Tibial artery (tissue), 4 donors: Measurements from ENCODE around the gene TWF1.

ENCODE experiments used
- DNase-seq, 2 donors: peaks; one replicate each; pipeline ENCODE4 v3.0.0-alpha.2; 2019
- H3K27ac ChIP-seq, 2 donors: fragments of 200-600 bp; sonication (generic) in 1 of 2; 1 replicate in 1 of 2; 2 replicates in 1 of 2; pipeline ENCODE4 v1.5.1; 2018 to 2019; ENCODE audit warnings: mild to moderate bottlenecking in 1 of 2
- H3K27me3 ChIP-seq, 2 donors: fragments of 200-600 bp; sonication (generic) in 1 of 2; one replicate each; pipeline versions ENCODE4 v1.5.1 to v1.6.0; 2016 to 2019
- H3K36me3 ChIP-seq, 3 donors: fragments of 200-600 bp; sonication (generic) in 2 of 3; one replicate each; pipeline ENCODE4 v1.5.1; 2016 to 2019; ENCODE audit warnings: mild to moderate bottlenecking in 2 of 3
- H3K4me1 ChIP-seq, 4 donors: fragments of 200-600 bp; sonication (generic) in 2 of 4; 1 replicate in 3 of 4; 2 replicates in 1 of 4; pipeline ENCODE4 v1.5.1; 2016 to 2019
- H3K4me3 ChIP-seq, 2 donors: fragments of 200-600 bp; sonication (generic) in 1 of 2; 1 replicate in 1 of 2; 2 replicates in 1 of 2; pipeline ENCODE4 v1.5.1; 2018 to 2019; ENCODE audit warnings: mild to moderate bottlenecking in 2 of 2
- H3K9me3 ChIP-seq, 3 donors: fragments of 200-600 bp; sonication (generic) in 1 of 3; one replicate each; pipeline ENCODE4 v1.5.1; 2016 to 2019
- intact Hi-C: fragments of 100-400 bp; cut with DNase I; formaldehyde crosslinking; loops from one replicate; pipeline ENCODE4 v1.15.0; 2023; ENCODE audit warnings: low total_unique reads
- TF ChIP-seq, protein P1 (sequence below), 2 experiments: fragments of 200-600 bp in 1 of 2; fragments of 450-650 bp in 1 of 2; IDR thresholded peaks; one replicate each; pipeline ENCODE4 v1.5.1; 2017 to 2019; ENCODE audit warnings: antibody characterized with exemption in 2 of 2, mild to moderate bottlenecking in 1 of 2, moderate library complexity in 1 of 2

The TWF1 gene

DNA sequence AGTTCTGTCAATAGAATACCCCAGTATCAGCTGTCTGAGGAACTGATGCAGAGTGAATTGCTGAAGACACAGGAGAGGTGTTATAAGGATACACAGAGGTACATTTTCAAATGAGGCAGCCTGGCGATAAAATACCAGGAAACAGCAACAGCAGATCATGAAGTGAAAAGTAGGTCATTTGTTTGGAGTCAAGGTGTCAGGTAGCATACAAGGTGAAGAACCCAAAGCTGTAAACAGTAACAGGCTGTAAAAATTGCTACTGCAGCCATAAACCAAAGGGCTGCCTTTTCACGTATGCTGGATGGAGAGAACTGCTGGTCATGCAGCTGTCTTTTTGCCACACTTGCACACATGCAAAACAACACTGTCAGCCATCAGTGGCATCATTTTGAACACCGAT lies 9.3 kb upstream of the TWF1 start:
- no peaks in the 10 kb centered on the region for H3K9me3 ChIP-seq
- DNase-seq = no peak
- TF ChIP-seq, protein P1, sequence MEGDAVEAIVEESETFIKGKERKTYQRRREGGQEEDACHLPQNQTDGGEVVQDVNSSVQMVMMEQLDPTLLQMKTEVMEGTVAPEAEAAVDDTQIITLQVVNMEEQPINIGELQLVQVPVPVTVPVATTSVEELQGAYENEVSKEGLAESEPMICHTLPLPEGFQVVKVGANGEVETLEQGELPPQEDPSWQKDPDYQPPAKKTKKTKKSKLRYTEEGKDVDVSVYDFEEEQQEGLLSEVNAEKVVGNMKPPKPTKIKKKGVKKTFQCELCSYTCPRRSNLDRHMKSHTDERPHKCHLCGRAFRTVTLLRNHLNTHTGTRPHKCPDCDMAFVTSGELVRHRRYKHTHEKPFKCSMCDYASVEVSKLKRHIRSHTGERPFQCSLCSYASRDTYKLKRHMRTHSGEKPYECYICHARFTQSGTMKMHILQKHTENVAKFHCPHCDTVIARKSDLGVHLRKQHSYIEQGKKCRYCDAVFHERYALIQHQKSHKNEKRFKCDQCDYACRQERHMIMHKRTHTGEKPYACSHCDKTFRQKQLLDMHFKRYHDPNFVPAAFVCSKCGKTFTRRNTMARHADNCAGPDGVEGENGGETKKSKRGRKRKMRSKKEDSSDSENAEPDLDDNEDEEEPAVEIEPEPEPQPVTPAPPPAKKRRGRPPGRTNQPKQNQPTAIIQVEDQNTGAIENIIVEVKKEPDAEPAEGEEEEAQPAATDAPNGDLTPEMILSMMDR (IDR thresholded peaks at IDR 0.05) = no peak
- H3K4me1 ChIP-seq = no peaks in the 10 kb centered on the region
- H3K4me3 ChIP-seq = no peak overlapping the region
- H3K27ac ChIP-seq = no peak overlapping the region
- peaks cover 0 to 3% of the 10 kb centered on the region in 2 donors for H3K27me3 ChIP-seq
- intact Hi-C loops = no loop called here
- H3K36me3 ChIP-seq = no peaks in the 10 kb centered on the region

DNA sequence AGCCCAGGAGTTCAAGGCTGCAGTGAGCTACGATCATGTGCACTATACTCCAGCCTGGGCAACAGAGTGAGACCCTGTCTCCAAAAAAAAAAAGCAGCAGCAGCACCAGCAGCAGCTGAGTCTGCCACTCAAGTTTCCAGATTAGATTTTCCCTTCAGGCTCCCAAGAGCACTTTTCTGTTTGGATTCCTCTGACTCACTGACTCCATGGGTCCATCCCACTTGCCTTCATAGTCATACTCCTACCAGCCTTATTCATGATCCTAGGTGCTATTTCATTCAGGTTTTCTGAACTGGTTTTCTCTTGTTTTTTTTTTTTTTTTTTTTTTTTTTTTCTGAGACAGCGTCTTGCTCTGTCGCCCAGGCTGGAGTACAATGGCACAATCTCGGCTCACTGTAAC lies 6.8 kb upstream of the TWF1 start:
- Histone ChIP-seq H3K4me1 (no peaks in the 10 kb centered on the region), H3K27ac (no peak overlapping the region), H3K36me3 (no peaks in the 10 kb centered on the region), H3K9me3 (no peaks in the 10 kb centered on the region), H3K4me3 (no peak overlapping the region), H3K27me3 (peaks cover 0 to 3% of the 10 kb centered on the region in 2 donors)
- intact Hi-C loops = no loop called here
- DNase-seq = no peak
- TF ChIP-seq, protein P1 (IDR thresholded peaks at IDR 0.05) = no peak

DNA sequence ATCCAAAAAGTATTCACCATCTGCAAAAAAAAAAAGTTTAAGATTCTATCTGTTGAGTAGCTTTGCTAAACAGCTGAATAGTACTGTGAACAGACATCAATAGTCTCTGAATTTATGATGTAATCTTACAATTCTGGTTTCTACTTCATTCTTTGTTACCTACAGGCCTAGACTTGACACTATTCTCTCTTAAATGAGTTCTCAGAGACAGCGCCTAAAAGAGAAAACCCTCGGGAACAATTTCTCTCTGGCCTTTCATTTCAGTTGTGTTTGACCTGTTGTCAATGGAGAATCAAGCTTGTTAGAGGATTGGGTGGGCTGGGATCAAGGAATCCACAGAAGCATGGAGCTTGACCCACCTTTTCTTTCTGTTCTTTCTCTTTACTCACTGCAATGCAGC lies 5.9 kb upstream of the TWF1 start:
- H3K4me3 ChIP-seq = no peak overlapping the region
- H3K4me1 ChIP-seq = peaks cover 0 to under 1% (median 0%) of the 10 kb centered on the region in 4 donors
- DNase-seq = no peak
- intact Hi-C loops = no loop called here
- no peak overlapping the region for H3K27ac ChIP-seq
- TF ChIP-seq, protein P1 (IDR thresholded peaks at IDR 0.05) = no peak
- H3K9me3 ChIP-seq = no peaks in the 10 kb centered on the region
- no peaks in the 10 kb centered on the region for H3K36me3 ChIP-seq
- H3K27me3 ChIP-seq = peaks cover 0 to 3% of the 10 kb centered on the region in 2 donors

DNA sequence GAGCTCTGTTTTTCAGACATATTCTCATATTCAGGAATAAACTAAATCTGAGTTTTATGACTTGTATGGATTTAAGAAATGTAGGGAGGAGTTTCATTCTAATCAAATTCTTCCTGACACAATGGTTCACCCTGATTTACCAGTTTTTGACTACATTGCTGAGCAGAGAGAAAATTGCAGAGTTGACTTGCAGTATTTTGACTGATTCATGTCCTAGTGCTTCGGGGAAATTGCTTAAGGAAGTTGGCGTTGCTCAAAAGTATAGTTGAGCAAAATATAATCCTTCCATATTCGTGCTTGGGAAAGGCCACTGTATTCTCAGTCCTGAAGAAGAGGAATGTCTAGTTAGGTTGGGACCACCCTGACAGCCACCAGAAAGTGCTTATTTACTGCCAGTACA lies 1.3 kb upstream of the TWF1 start:
- Histone ChIP-seq H3K4me3 (no peak overlapping the region), H3K4me1 (peaks cover 0 to 32% (median 11%) of the 10 kb centered on the region in 4 donors), H3K27me3 (no peaks in the 10 kb centered on the region), H3K27ac (peak overlapping the region in 1 of 2 donors; percentile 89), H3K36me3 (peaks cover 0 to 4% (median 0%) of the 10 kb centered on the region in 3 donors), H3K9me3 (no peaks in the 10 kb centered on the region)
- DNase-seq = no peak
- intact Hi-C loops = loop anchor here (2.0 to 10.0 kb wide), 2 partner anchors 27 to 53 kb away; partner anchors contain the start of genes IRAK4 and PUS7L
- TF ChIP-seq, protein P1 (IDR thresholded peaks at IDR 0.05) = no peak

DNA sequence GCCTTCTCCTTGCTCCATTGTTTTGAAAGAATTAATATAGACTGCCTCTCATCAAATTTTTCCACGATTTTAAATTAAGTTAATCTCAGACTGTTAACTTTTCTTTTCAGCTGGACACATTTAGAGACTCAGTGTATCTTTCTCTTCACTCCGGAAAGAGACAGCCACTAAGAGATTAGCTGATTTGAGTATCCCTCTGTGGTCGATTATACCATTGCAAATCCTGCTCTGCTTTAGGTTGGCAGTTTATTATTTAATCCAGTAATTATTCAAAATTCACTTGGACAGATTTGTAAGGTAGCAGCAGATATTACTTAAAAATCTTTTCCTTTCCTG lies 588 bp upstream of the TWF1 start:
- Histone ChIP-seq H3K27ac (peak overlapping the region; percentile 89 to 97), H3K27me3 (no peaks in the 10 kb centered on the region), H3K4me1 (peaks cover 0 to 32% (median 11%) of the 10 kb centered on the region in 4 donors), H3K36me3 (peaks cover 3 to 6% (median 4%) of the 10 kb centered on the region in 3 donors), H3K9me3 (no peaks in the 10 kb centered on the region), H3K4me3 (peak overlapping the region; percentile 81 to 91)
- DNase-seq = no peak
- TF ChIP-seq, protein P1 (IDR thresholded peaks at IDR 0.05) = no peak
- intact Hi-C loops = loop anchor here (2.0 to 10.0 kb wide), 2 partner anchors 28 to 52 kb away; partner anchors contain the start of genes IRAK4 and PUS7L
